ENCODE data around the gene MAP3K2.

Gene MAP3K2

GRCh38 chr2:127255146-127255545 is 132.6 kb downstream of the MAP3K2 start:
- no peak overlapping the region for H3K4me3 ChIP-seq
- H3K27ac ChIP-seq, result no peak overlapping the region
- TF ChIP-seq, protein P1, sequence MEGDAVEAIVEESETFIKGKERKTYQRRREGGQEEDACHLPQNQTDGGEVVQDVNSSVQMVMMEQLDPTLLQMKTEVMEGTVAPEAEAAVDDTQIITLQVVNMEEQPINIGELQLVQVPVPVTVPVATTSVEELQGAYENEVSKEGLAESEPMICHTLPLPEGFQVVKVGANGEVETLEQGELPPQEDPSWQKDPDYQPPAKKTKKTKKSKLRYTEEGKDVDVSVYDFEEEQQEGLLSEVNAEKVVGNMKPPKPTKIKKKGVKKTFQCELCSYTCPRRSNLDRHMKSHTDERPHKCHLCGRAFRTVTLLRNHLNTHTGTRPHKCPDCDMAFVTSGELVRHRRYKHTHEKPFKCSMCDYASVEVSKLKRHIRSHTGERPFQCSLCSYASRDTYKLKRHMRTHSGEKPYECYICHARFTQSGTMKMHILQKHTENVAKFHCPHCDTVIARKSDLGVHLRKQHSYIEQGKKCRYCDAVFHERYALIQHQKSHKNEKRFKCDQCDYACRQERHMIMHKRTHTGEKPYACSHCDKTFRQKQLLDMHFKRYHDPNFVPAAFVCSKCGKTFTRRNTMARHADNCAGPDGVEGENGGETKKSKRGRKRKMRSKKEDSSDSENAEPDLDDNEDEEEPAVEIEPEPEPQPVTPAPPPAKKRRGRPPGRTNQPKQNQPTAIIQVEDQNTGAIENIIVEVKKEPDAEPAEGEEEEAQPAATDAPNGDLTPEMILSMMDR (IDR thresholded peaks at IDR 0.05), result no peak
- no peak for DNase-seq (ENCODE audit: low spot score)

DNA sequence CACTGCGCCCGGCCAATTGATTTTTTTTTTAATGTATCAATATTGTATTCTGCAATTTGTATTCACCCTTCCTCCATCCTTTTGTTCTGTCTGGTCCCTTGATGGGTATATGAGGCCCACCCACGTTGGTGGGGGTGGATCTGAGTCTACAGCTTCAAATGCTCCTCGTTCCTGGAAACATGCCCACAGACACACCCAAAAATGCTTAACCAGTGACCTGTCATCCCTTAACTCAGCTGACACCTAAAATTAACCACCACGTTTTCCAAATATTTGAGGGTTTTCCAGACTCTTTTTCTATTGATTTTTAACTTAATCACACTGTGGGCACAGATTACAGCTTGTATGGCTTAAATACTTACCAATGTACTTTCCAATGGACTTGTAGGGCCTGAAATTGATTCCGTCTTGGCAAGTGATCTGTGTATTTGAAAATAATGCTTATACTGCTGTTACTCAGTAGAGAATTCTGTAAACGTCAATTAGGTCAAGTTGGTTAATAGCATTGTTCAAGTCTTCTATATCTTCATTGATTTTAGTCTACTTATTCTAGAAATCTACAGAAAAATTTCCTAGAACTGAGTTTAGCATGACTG is 133.3 kb downstream of the MAP3K2 start:
- TF ChIP-seq, protein P1 (IDR thresholded peaks at IDR 0.05), result no peak
- Histone ChIP-seq H3K4me3 (no peak overlapping the region), H3K27ac (no peak overlapping the region)
- no peak for DNase-seq (ENCODE audit: low spot score)

All from coronary artery (tissue), 2 donors.